GM23338 (cell line): Measurements from ENCODE around the gene DRD4. TPM values are rescaled to one million over a fixed set of nuclear protein-coding genes. Genes with fewer than 3 reads are reported as not detected.
A peak's percentile ranks its signal among the peaks of the same experiment; 100 is the strongest.

Source experiments
- ATAC-seq: fragments of 200-7000 bp; cut with Tn5 transposase; 3 replicates; pipeline ENCODE4 v1.9.1; 2020
- DNase-seq: peaks from one replicate; pipeline ENCODE4 v3.0.0-alpha.2; 2015; ENCODE audit warnings: low spot score
- H2AFZ ChIP-seq: fragments of 200-600 bp; sonication (generic); 2 replicates; pipeline ENCODE4 v1.8.0; 2016; ENCODE audit warnings: antibody characterized with exemption, mild to moderate bottlenecking, moderate library complexity
- H3F3A ChIP-seq: fragments of 200-600 bp; sonication (generic); replicated peaks from 2 replicates; pipeline ENCODE4 v1.8.0; 2017; ENCODE audit warnings: antibody characterized with exemption, mixed run types, low read depth
- H3K27ac ChIP-seq: fragments of 200-600 bp; sonication (generic); 2 replicates; pipeline ENCODE4 v1.6.1; 2016; ENCODE audit warnings: low read depth
- H3K27me3 ChIP-seq: fragments of 200-600 bp; sonication (generic); 2 replicates; pipeline ENCODE4 v1.8.0; 2016; ENCODE audit warnings: mild to moderate bottlenecking, mixed run types, moderate library complexity; ENCODE audit not compliant: insufficient read depth
- H3K36me3 ChIP-seq: fragments of 200-600 bp; sonication (generic); 2 replicates; pipeline ENCODE4 v1.8.0; 2016; ENCODE audit warnings: mild to moderate bottlenecking; ENCODE audit not compliant: insufficient read depth
- H3K4me1 ChIP-seq: fragments of 200-600 bp; sonication (generic); 2 replicates; pipeline ENCODE4 v1.8.0; 2016; ENCODE audit warnings: mild to moderate bottlenecking, moderate library complexity; ENCODE audit not compliant: insufficient read depth
- H3K4me2 ChIP-seq: fragments of 200-600 bp; sonication (generic); 2 replicates; pipeline ENCODE4 v1.7.1; 2017; ENCODE audit warnings: mixed run types
- H3K4me3 ChIP-seq: fragments of 200-600 bp; sonication (generic); 2 replicates; pipeline ENCODE4 v1.6.1; 2016; ENCODE audit warnings: mixed run types
- H3K79me2 ChIP-seq: fragments of 200-600 bp; sonication (generic); replicated peaks from 2 replicates; pipeline ENCODE4 v1.8.0; 2017; ENCODE audit warnings: mild to moderate bottlenecking; ENCODE audit not compliant: insufficient read depth
- H3K9me2 ChIP-seq: fragments of 200-600 bp; sonication (generic); 2 replicates; pipeline ENCODE4 v1.8.0; 2017; ENCODE audit not compliant: insufficient read depth
- H4K20me1 ChIP-seq: fragments of 200-600 bp; sonication (generic); replicated peaks from 2 replicates; pipeline ENCODE4 v1.8.0; 2017; ENCODE audit warnings: mild to moderate bottlenecking; ENCODE audit not compliant: insufficient read depth
- H3K27ac Mint-ChIP-seq: 2 replicates; pipeline ENCODE4 v1.8.0; 2020; ENCODE audit warnings: inconsistent platforms, mild to moderate bottlenecking, moderate library complexity, mixed read lengths
- H3K27me3 Mint-ChIP-seq: 3 replicates; pipeline ENCODE4 v1.8.0; 2022; ENCODE audit warnings: low read depth, mild to moderate bottlenecking, moderate library complexity, mixed read lengths, inconsistent platforms; ENCODE audit not compliant: insufficient read depth, poor library complexity
- H3K36me3 Mint-ChIP-seq: 3 replicates; pipeline ENCODE4 v1.8.0; 2021; ENCODE audit warnings: low read depth, mild to moderate bottlenecking, inconsistent platforms, moderate library complexity, mixed read lengths
- H3K4me1 Mint-ChIP-seq: 3 replicates; pipeline ENCODE4 v1.8.0; 2020; ENCODE audit warnings: mild to moderate bottlenecking, inconsistent platforms, mixed read lengths
- H3K4me3 Mint-ChIP-seq: 3 replicates; pipeline ENCODE4 v1.8.0; 2021; ENCODE audit warnings: moderate library complexity, mild to moderate bottlenecking, inconsistent platforms, mixed read lengths
- H3K9me3 Mint-ChIP-seq: 3 replicates; pipeline ENCODE4 v1.8.0; 2020; ENCODE audit warnings: moderate library complexity, mild to moderate bottlenecking, inconsistent platforms, mixed read lengths
- CREB1 ChIP-seq: fragments of 250-450 bp; sonication (Bioruptor Pico); IDR thresholded peaks from 2 replicates; pipeline ENCODE4 v1.5.0; 2020; ENCODE audit warnings: low read depth, mild to moderate bottlenecking, moderate library complexity
- EZH2 ChIP-seq: fragments of 200-600 bp; sonication (generic); IDR thresholded peaks from one replicate; pipeline ENCODE4 v1.8.0; 2017; ENCODE audit warnings: antibody characterized with exemption, mild to moderate bottlenecking, low read depth; ENCODE audit not compliant: unreplicated experiment
- JUNB ChIP-seq: IDR thresholded peaks from one replicate; pipeline ENCODE4 v1.6.1; 2016; ENCODE audit warnings: antibody characterized with exemption; ENCODE audit not compliant: unreplicated experiment
- NANOG ChIP-seq: IDR thresholded peaks from 2 replicates; pipeline ENCODE4 v1.6.1; 2016; ENCODE audit warnings: antibody characterized with exemption, borderline replicate concordance
- ZNF114 ChIP-seq: fragments of 250-450 bp; sonication (Bioruptor Pico); IDR thresholded peaks from 2 replicates; pipeline ENCODE4 v1.5.0; 2020; ENCODE audit warnings: mild to moderate bottlenecking, moderate library complexity
- polyA plus RNA-seq: library from polyadenylated mRNA; unstranded; fragments of >200 nt; fragmentation: Nextera tagmentation; extraction: Ambion mirVana; gene quantifications from 2 replicates; pipeline ENCODE4 v1.2.1, GENCODE V29; 2016
- total RNA-seq: library from RNA; depleted of rRNA; stranded (reverse); fragments of >200 nt; shearing (Covaris generic); gene quantifications from 2 replicates; pipeline ENCODE4 v1.2.3, GENCODE V29; 2014
- TF ChIP-seq, protein P1 (sequence below), 2 experiments: fragments of 200-600 bp in 1 of 2; sonication (generic) in 1 of 2; conservative IDR thresholded peaks; 2 replicates each; pipeline versions ENCODE4 v1.5.1 to v1.6.1; 2016 to 2017; ENCODE audit warnings: antibody characterized with exemption in 2 of 2, low read depth in 2 of 2, mild to moderate bottlenecking in 2 of 2, moderate library complexity in 1 of 2
- TF ChIP-seq, protein P2 (sequence below): IDR thresholded peaks from 2 replicates; pipeline ENCODE4 v1.6.1; 2016; ENCODE audit warnings: antibody characterized with exemption
- TF ChIP-seq, protein P3 (sequence below): fragments of 250-450 bp; sonication (Bioruptor Pico); IDR thresholded peaks from 2 replicates; pipeline ENCODE4 v1.5.0; 2020; ENCODE audit warnings: mild to moderate bottlenecking, moderate library complexity

DRD4 gene
- total and polyA plus RNA-seq, 2 experiments from 2014 or later, result 1.0 to 1.8 TPM

DNA sequence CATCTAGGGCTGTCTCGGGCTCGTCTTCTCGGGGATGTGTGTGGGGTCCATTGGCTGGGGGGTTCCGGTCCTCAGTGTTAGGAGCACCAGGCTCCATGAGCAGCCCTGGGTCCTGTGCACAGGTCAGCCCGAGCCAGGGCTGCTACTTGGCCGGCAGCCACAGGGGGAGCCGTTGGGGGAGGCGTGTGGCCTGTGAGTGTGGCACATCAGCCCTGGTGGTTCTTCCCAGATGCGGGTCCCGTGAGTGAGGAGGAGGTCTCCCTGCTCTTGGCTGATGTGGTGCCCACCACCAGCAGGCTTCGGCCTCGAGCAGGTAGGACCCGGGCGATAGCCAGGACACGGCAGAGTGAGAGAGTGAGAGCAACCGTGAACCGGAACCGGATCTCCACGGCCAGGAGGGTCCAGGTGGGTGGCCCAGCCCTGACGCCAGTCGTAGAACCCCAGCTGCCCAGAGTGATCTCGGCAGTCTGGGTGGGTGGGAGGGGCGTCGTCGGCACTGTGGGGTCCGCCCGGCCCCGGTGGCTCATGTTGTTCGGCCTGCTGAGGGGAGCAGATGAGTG lies 39.8 kb upstream of the DRD4 start:
- peaks cover 11% of the 10 kb centered on the region for H3K27me3 Mint-ChIP-seq
- no peaks in the 10 kb centered on the region; the same call in 1 of the 3 replicates for H3K9me3 Mint-ChIP-seq
- peaks cover 74% of the 10 kb centered on the region for H3K36me3 Mint-ChIP-seq
- no peak overlapping the region for H3K27ac ChIP-seq
- H3F3A ChIP-seq, result peaks cover 11% of the 10 kb centered on the region; the same call in 1 of the 2 replicates
- H3K27me3 ChIP-seq, result no peaks in the 10 kb centered on the region
- peaks cover 5% of the 10 kb centered on the region; the same call in 1 of the 2 replicates for H3K79me2 ChIP-seq
- peaks cover 31% of the 10 kb centered on the region for H3K36me3 ChIP-seq
- peaks cover 24% of the 10 kb centered on the region; the same call in 1 of the 2 replicates for H4K20me1 ChIP-seq
- no peaks in the 10 kb centered on the region for H3K4me1 Mint-ChIP-seq
- H2AFZ ChIP-seq, result no peak overlapping the region
- no peak overlapping the region for H3K4me3 ChIP-seq
- ATAC-seq (peak; percentile 94), DNase-seq (peak; percentile 69)
- TF ChIP-seq ZNF114 (CRISPR knock-in tag) (no peak), JUNB (no peak), EZH2 (no peak), CREB1 (CRISPR knock-in tag) (no peak), NANOG (no peak)
- TF ChIP-seq, protein P1, sequence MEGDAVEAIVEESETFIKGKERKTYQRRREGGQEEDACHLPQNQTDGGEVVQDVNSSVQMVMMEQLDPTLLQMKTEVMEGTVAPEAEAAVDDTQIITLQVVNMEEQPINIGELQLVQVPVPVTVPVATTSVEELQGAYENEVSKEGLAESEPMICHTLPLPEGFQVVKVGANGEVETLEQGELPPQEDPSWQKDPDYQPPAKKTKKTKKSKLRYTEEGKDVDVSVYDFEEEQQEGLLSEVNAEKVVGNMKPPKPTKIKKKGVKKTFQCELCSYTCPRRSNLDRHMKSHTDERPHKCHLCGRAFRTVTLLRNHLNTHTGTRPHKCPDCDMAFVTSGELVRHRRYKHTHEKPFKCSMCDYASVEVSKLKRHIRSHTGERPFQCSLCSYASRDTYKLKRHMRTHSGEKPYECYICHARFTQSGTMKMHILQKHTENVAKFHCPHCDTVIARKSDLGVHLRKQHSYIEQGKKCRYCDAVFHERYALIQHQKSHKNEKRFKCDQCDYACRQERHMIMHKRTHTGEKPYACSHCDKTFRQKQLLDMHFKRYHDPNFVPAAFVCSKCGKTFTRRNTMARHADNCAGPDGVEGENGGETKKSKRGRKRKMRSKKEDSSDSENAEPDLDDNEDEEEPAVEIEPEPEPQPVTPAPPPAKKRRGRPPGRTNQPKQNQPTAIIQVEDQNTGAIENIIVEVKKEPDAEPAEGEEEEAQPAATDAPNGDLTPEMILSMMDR (conservative IDR thresholded peaks at IDR 0.05; ENCODE audit: low read depth in 2 of 2), result peak; percentile 49 to 64
- TF ChIP-seq, protein P2, sequence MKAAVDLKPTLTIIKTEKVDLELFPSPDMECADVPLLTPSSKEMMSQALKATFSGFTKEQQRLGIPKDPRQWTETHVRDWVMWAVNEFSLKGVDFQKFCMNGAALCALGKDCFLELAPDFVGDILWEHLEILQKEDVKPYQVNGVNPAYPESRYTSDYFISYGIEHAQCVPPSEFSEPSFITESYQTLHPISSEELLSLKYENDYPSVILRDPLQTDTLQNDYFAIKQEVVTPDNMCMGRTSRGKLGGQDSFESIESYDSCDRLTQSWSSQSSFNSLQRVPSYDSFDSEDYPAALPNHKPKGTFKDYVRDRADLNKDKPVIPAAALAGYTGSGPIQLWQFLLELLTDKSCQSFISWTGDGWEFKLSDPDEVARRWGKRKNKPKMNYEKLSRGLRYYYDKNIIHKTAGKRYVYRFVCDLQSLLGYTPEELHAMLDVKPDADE, result no peak
- TF ChIP-seq, protein P3, sequence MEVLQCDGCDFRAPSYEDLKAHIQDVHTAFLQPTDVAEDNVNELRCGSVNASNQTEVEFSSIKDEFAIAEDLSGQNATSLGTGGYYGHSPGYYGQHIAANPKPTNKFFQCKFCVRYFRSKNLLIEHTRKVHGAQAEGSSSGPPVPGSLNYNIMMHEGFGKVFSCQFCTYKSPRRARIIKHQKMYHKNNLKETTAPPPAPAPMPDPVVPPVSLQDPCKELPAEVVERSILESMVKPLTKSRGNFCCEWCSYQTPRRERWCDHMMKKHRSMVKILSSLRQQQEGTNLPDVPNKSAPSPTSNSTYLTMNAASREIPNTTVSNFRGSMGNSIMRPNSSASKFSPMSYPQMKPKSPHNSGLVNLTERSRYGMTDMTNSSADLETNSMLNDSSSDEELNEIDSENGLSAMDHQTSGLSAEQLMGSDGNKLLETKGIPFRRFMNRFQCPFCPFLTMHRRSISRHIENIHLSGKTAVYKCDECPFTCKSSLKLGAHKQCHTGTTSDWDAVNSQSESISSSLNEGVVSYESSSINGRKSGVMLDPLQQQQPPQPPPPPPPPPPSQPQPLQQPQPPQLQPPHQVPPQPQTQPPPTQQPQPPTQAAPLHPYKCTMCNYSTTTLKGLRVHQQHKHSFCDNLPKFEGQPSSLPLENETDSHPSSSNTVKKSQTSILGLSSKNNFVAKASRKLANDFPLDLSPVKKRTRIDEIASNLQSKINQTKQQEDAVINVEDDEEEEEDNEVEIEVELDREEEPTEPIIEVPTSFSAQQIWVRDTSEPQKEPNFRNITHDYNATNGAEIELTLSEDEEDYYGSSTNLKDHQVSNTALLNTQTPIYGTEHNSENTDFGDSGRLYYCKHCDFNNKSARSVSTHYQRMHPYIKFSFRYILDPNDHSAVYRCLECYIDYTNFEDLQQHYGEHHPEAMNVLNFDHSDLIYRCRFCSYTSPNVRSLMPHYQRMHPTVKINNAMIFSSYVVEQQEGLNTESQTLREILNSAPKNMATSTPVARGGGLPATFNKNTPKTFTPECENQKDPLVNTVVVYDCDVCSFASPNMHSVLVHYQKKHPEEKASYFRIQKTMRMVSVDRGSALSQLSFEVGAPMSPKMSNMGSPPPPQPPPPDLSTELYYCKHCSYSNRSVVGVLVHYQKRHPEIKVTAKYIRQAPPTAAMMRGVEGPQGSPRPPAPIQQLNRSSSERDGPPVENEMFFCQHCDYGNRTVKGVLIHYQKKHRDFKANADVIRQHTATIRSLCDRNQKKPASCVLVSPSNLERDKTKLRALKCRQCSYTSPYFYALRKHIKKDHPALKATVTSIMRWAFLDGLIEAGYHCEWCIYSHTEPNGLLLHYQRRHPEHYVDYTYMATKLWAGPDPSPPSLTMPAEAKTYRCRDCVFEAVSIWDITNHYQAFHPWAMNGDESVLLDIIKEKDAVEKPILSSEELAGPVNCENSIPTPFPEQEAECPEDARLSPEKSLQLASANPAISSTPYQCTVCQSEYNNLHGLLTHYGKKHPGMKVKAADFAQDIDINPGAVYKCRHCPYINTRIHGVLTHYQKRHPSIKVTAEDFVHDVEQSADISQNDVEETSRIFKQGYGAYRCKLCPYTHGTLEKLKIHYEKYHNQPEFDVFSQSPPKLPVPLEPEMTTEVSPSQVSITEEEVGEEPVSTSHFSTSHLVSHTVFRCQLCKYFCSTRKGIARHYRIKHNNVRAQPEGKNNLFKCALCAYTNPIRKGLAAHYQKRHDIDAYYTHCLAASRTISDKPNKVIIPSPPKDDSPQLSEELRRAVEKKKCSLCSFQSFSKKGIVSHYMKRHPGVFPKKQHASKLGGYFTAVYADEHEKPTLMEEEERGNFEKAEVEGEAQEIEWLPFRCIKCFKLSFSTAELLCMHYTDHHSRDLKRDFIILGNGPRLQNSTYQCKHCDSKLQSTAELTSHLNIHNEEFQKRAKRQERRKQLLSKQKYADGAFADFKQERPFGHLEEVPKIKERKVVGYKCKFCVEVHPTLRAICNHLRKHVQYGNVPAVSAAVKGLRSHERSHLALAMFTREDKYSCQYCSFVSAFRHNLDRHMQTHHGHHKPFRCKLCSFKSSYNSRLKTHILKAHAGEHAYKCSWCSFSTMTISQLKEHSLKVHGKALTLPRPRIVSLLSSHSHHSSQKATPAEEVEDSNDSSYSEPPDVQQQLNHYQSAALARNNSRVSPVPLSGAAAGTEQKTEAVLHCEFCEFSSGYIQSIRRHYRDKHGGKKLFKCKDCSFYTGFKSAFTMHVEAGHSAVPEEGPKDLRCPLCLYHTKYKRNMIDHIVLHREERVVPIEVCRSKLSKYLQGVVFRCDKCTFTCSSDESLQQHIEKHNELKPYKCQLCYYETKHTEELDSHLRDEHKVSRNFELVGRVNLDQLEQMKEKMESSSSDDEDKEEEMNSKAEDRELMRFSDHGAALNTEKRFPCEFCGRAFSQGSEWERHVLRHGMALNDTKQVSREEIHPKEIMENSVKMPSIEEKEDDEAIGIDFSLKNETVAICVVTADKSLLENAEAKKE (CRISPR knock-in tag), result no peak
- no peak overlapping the region for H3K4me2 ChIP-seq
- H3K27ac Mint-ChIP-seq, result peak overlapping the region; percentile 89; the same call in 1 of the 2 replicates
- H3K4me1 ChIP-seq, result no peaks in the 10 kb centered on the region
- H3K4me3 Mint-ChIP-seq, result no peak overlapping the region
- H3K9me2 ChIP-seq, result no peaks in the 10 kb centered on the region
